CD1c-positive myeloid dendritic cell (primary cell): ENCODE results near the gene ZNF311.

Experiments
- DNase-seq: peaks from one replicate; pipeline ENCODE4 v3.0.0-alpha.2; 2016; ENCODE audit errors: extremely low spot score

The ZNF311 gene

GRCh38 chr6:29005183-29005885 is at the start of gene ZNF311:
TSS of gene ZNF311 (minus strand) at chr6:29005315. CDS start at chr6:29003954, 1,361 bp downstream.
- DNase-seq = peak; percentile 76

- no peak for DNase-seq
These were observed 46.6 kb upstream of the ZNF311 start for GRCh38 chr6:29051680-29052079.

- no peak for DNase-seq
These were observed 40.0 kb upstream of the ZNF311 start, which contains the start of gene OR2W1 for GRCh38 chr6:29045075-29045474. TSS of gene OR2W1 (minus strand) at chr6:29045175. CDS start at chr6:29045175, 0 bp downstream.

DNA sequence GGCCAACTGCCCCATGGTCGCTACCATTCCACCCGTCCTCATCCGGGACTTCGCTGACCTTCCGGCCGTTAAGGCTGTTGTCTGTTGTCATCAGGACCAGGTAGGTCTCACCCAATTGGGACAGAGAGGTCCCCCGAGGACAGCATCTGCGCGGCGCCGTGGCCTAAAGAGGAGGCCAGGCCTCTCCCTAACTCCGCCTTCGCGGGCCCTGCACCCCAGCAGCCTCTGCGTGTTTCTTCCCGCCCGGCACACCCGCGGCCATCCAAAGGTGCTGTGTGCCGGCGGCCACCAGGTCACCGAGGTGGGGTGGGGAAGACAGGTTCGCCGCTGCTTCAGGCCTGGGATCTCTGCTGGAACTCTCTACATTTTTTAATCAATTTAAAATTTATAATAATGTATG is 30.8 kb upstream of the ZNF311 start:
- no peak for DNase-seq

- DNase-seq = no peak
These were observed 23.7 kb upstream of the ZNF311 start for GRCh38 chr6:29028821-29029220.

GRCh38 chr6:29025927-29026585 is 20.9 kb upstream of the ZNF311 start:
- no peak for DNase-seq

- no peak for DNase-seq
These were observed 16.3 kb upstream of the ZNF311 start for GRCh38 chr6:29021434-29021833.

DNA sequence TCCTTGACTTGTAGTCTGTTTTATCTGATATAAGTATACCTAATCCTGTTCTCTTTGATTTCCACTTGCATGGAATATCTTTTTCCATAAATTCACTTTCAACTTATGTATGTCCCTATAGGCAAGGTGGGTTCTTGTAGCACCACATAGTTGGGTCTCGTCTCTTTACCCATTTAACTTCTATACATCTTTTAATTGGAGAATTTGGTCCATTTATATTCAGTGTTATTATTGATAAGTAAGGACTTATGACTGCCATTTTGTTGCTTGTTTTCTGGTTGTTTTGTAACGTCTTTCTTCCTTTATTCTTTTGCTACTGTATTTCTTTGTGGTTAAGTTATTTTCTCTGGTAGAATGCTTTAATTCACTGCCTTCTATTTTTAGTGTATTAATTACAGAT is 14.5 kb upstream of the ZNF311 start:
- no peak for DNase-seq

DNA sequence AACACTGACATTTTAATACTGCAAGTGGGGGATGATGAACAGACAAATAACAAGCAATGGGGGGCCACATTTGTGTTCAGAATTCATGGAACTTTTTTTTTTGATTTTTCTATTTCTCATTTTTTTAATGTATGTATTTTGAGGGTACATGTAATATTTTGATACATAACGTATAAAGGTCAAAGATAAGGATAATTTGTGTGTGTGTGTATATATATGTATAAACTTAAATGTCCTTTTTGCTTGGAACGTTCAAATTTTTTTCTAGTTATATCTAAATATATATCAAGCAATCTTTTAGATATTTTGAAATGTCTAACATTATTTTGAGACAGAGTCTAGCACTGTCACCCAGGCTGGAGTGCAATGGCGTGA is 12.3 kb upstream of the ZNF311 start:
- DNase-seq = no peak

DNA sequence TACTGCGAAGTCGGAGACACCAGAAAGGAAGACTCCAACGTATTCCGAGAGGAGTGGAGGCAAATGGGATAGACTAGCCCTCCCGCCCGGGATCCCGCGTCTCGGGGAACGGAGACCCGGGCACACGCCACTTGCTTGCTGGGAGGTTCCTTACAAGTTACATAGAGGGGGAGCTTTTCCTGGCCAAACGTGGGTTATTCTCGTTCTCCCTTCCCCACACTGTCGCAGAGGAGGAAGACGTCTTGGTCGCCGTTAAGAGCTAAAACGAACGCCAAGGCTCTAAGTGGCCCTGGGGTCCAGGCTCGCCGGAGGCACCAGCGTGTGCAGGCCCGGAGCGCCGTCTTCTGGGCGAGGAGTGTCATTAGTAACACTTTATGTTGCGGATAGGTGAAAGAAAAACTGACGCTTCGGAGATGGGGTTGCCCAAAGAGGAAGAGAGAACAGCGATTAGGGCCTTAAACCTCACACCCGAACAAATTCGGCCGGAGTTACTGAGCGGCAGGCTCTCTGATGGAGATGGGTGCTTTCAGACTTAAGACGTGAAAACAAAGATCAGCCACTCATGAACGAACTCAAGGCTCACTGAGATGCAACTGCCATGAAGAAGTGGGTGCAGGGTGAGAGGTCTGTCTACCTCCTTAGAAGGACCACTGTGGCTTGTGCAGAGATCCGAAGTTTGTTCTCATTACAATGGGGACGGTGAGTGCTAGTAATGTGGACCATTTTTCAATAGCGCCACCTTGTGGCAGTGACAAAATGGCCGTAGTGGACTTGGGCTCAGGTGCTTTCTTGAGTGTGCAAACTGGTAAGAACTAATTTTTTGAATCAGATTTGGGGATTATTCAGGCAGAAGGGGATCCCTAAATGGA is 11.7 kb upstream of the ZNF311 start:
- peak; percentile 86 for DNase-seq

DNA sequence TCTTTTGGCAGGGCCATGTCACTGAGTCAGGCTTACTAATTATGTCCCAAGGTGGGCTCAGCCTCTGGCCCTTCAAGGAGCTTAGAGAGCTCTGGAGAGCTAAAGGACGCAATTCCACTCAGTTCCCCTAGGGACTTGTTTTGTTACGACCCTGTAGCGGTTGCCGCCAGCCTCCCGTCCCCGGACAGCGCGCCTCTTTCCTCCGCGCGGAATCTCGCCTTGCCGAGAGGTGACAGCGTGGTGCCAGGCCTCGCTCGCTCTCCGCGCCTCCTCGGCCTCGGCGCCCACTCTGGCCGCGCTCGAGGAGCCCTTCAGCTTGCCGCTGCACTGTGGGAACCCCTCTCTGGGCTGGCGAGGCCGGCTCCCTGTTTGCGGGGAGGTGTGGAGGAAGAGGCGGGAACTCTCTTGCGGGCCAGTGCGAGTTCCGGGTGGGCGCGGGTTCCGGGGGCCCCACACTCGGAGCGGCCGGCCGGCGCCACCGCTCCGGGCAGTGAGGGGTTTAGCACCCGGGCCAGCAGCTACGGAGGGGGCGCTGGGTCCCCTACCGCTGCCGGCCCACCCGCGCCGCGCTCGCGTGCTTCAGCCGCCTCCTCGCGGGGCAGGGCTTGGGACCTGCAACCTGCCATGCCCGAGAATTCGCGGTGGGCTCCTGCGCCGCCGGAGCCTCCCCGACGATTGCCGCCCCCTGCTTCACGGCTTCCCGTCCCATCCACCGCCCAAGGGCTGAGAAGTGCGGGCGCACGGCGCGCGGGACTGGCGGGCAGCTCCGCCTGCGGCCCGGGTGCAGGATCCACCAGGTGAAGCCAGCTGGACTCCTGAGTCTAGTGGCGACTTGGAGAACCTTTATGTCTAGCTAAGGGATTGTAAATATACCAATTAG is 9.9 kb upstream of the ZNF311 start:
- DNase-seq = no peak

DNA sequence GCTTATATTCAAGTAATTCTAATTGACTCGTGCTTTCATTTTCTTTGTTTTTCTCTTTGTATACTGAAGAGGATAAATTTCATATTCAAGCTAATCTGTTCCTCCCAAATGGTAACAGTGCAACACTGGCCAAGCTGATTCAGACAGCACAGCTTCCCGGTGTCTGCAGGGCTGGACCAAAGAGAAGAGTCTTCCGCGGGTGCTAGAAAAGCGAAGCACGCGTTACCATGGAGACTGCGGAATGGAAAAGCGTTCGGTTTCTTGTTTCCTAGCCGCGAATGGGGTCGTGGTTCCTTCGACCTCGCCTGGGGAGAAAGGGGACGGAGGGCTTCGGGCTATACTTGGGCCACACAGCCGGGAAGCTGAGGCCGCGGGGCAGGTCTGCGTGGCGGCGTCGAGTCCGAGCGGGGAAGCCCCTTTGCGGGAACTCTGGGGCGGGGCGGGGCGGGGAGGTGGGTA is 6.2 kb upstream of the ZNF311 start:
- DNase-seq = peak; percentile 48

DNA sequence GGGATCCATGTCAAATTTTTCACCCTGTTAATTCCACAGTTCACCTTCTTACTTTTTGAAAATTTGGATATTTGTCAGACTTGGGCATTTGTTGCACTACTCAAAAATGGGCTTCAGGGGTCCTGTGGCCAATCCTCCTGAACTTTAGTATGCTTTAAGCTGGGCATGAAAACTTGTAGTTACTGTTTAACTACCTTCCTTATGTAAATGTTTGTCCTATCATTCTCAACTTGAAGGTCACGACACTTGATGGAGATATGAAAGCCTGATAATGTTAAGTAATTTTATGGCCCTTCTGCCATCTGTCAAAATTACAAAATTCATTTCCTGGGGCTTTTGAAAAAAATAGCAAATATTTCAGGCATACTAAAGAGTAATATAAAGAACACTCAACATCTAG is 4.2 kb upstream of the ZNF311 start:
- DNase-seq = no peak

- no peak for DNase-seq
These were observed 3.0 kb upstream of the ZNF311 start for GRCh38 chr6:29008089-29008488.

DNA sequence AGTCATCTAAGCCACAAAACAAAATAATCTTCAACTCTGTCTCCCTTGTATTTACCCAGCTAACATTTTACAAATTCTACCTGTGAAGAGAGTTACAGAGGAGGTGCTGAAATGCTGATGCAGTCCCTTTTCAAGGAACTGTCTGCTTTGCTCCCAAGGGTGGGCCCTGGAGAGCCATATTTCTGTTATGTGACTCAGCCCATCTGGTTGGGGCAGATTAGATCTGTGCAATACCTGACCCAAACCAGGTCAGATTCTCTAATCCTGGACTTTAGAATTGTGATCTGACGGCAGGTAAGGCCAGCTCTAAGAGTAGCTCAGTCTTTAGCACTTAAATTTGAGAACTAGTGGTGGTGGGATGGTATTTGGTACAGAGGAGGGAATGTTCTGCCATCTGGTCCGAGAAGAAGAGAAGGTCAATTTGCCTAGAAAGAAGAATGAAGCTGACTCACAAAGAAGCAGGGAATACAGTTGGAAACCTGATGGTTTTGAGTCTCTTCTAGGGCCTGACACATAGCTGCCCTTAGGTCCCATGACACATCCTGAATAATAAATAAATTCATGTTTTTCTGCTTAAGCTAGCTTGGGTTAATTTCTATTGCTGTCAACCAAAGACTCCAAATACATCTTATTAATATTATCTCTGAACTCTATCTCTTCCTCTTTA is 8.1 kb downstream of the ZNF311 start:
- no peak for DNase-seq

- DNase-seq = no peak
These were observed 9.9 kb downstream of the ZNF311 start for GRCh38 chr6:28995093-28995650.

GRCh38 chr6:28988536-28989311 is 16.4 kb downstream of the ZNF311 start:
- peak; percentile 76 for DNase-seq

DNA sequence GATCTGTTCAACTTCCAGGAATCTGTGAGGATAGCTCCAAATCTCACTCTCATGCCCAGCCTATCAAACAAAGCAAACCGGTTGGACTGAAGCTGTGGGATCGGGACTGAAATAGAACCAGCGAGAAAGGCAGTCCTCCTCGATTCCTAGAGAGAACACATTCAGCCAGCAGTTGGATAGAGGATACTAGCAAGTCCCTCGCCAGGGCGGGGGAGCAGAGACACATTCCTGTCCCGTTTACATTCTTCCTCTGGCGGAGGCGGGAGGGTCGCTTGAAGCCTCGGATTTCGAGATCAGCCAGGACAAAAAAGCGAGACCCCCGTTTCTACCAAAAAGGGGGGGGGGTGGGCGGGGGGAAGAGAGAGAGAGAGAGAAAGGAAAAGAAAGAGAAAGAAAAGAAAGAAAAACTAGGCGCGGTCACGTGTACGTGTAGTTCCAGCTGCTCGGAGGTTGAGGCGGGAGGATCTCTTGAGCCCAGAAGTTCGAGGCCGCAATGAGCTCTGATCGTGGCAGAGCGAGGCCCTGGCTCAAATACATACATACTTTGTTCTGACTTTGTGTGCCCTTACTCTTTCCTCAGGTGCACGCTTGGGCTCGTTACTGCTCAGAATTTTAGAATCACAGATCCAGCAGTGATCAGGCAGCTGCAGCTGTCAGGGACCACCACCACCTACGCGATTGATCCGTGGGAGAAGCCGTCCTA is 19.5 kb downstream of the ZNF311 start:
- DNase-seq = peak; percentile 40

GRCh38 chr6:28983838-28984237 is 21.3 kb downstream of the ZNF311 start:
- no peak for DNase-seq
